Activated naive CD4-positive, alpha-beta T cell treated with anti-CD3 and anti-CD28 coated beads, Interleukin-2, amount 10 ng/mL, durations not matched to agents 7 days and 5 days (primary cell): ENCODE data around the gene USP37.

ENCODE experiments used
- CTCF ChIA-PET: fragments of 350-600 bp; sonication (Branson Sonifier 250); formaldehyde crosslinking; loops from one replicate; lab custom pipeline; 2021; ENCODE audit warnings: antibody characterized with exemption; lab: Charles Lee
- DNase-seq: peaks from one replicate; pipeline ENCODE4 v3.0.0-alpha.2; 2020
- H3K27ac Mint-ChIP-seq: one replicate; pipeline ENCODE4 v1.8.0; 2021; ENCODE audit warnings: mild to moderate bottlenecking, moderate library complexity, mixed read lengths
- H3K27me3 Mint-ChIP-seq: one replicate; pipeline ENCODE4 v1.8.0; 2021; ENCODE audit warnings: mild to moderate bottlenecking, mixed read lengths
- H3K36me3 Mint-ChIP-seq: one replicate; pipeline ENCODE4 v1.8.0; 2021; ENCODE audit warnings: mixed read lengths
- H3K4me1 Mint-ChIP-seq: one replicate; pipeline ENCODE4 v1.8.0; 2021; ENCODE audit warnings: mixed read lengths
- H3K4me3 Mint-ChIP-seq: one replicate; pipeline ENCODE4 v1.8.0; 2021; ENCODE audit warnings: mild to moderate bottlenecking, moderate library complexity, mixed read lengths
- H3K9me3 Mint-ChIP-seq: one replicate; pipeline ENCODE4 v1.8.0; 2021; ENCODE audit warnings: mixed read lengths

The USP37 gene

GRCh38 chr2:218425531-218425930 is 142.6 kb downstream of the USP37 start:
- H3K27ac Mint-ChIP-seq = no peak overlapping the region
- no peaks in the 10 kb centered on the region for H3K36me3 Mint-ChIP-seq
- DNase-seq = no peak
- no peaks in the 10 kb centered on the region for H3K9me3 Mint-ChIP-seq
- peaks cover 3% of the 10 kb centered on the region for H3K4me1 Mint-ChIP-seq
- H3K27me3 Mint-ChIP-seq = peaks cover 21% of the 10 kb centered on the region
- H3K4me3 Mint-ChIP-seq = no peak overlapping the region
- CTCF ChIA-PET = interaction anchor here (0.6 kb wide), 1 partner anchor 1826 kb away, joined by 3 read pairs; no protein-coding TSS in a partner anchor

GRCh38 chr2:218423584-218423983 is 144.6 kb downstream of the USP37 start:
- Mint-ChIP-seq H3K27me3 (peaks cover 23% of the 10 kb centered on the region), H3K9me3 (no peaks in the 10 kb centered on the region), H3K27ac (no peak overlapping the region), H3K4me1 (no peaks in the 10 kb centered on the region), H3K36me3 (no peaks in the 10 kb centered on the region), H3K4me3 (no peak overlapping the region)
- CTCF ChIA-PET = no interaction called here
- DNase-seq = no peak

- H3K4me3 Mint-ChIP-seq = no peak overlapping the region
- DNase-seq = no peak
- H3K4me1 Mint-ChIP-seq = no peaks in the 10 kb centered on the region
- H3K9me3 Mint-ChIP-seq = no peaks in the 10 kb centered on the region
- CTCF ChIA-PET = interaction anchor here (0.7 kb wide), 1 partner anchor 382 kb away, joined by 4 read pairs; no protein-coding TSS in a partner anchor
- H3K27me3 Mint-ChIP-seq = peaks cover 25% of the 10 kb centered on the region
- no peaks in the 10 kb centered on the region for H3K36me3 Mint-ChIP-seq
- no peak overlapping the region for H3K27ac Mint-ChIP-seq
Observed at GRCh38 chr2:218422403-218423086, 145.6 kb downstream of the USP37 start.

GRCh38 chr2:218421027-218421426 is 147.1 kb downstream of the USP37 start:
- H3K9me3 Mint-ChIP-seq = no peaks in the 10 kb centered on the region

GRCh38 chr2:218419630-218420216 is 148.4 kb downstream of the USP37 start:
- Mint-ChIP-seq H3K27ac (no peak overlapping the region), H3K4me3 (no peak overlapping the region), H3K9me3 (no peaks in the 10 kb centered on the region), H3K27me3 (peaks cover 28% of the 10 kb centered on the region), H3K4me1 (no peaks in the 10 kb centered on the region), H3K36me3 (no peaks in the 10 kb centered on the region)
- DNase-seq = no peak
- CTCF ChIA-PET = interaction anchor here (0.6 kb wide), 2 partner anchors 78 to 273 kb away, joined by 3 to 5 read pairs; no protein-coding TSS in a partner anchor

More at GRCh38 chr2:218421027-218421426, 147.1 kb downstream of the USP37 start:
- Mint-ChIP-seq H3K27me3 (peaks cover 28% of the 10 kb centered on the region), H3K4me1 (no peaks in the 10 kb centered on the region), H3K27ac (no peak overlapping the region), H3K36me3 (no peaks in the 10 kb centered on the region), H3K4me3 (no peak overlapping the region)
- CTCF ChIA-PET = no interaction called here
- DNase-seq = no peak

GRCh38 chr2:218418717-218419458 is 149.3 kb downstream of the USP37 start, which contains the start of gene VIL1:
TSS of gene VIL1 (plus strand) at chr2:218419123. CDS start at chr2:218423779, 4,656 bp downstream.
- H3K4me3 Mint-ChIP-seq = no peak within 1 kb of the TSS
- H3K27ac Mint-ChIP-seq = no peak within 1 kb of the TSS
- no peak for DNase-seq
- no peaks in the 10 kb centered on the region for H3K36me3 Mint-ChIP-seq
- H3K4me1 Mint-ChIP-seq = no peaks in the 10 kb centered on the region
- peaks cover 25% of the 10 kb centered on the region for H3K27me3 Mint-ChIP-seq
- no peaks in the 10 kb centered on the region for H3K9me3 Mint-ChIP-seq
- CTCF ChIA-PET = no interaction called here

- Mint-ChIP-seq H3K9me3 (no peaks in the 10 kb centered on the region), H3K4me1 (no peaks in the 10 kb centered on the region), H3K4me3 (no peak overlapping the region), H3K36me3 (no peaks in the 10 kb centered on the region), H3K27me3 (peaks cover 19% of the 10 kb centered on the region), H3K27ac (no peak overlapping the region)
- DNase-seq = no peak
- CTCF ChIA-PET = no interaction called here
Observed at GRCh38 chr2:218418321-218418716, 149.8 kb downstream of the USP37 start.

- Mint-ChIP-seq H3K27me3 (peaks cover 15% of the 10 kb centered on the region), H3K4me3 (no peak overlapping the region), H3K36me3 (peaks cover 25% of the 10 kb centered on the region), H3K4me1 (peaks cover 59% of the 10 kb centered on the region), H3K27ac (peak overlapping the region; percentile 22), H3K9me3 (no peaks in the 10 kb centered on the region)
- CTCF ChIA-PET = interaction anchor here (1.0 kb wide), 1 partner anchor 136 kb away, joined by 4 read pairs; no protein-coding TSS in a partner anchor
- DNase-seq = no peak
Observed at GRCh38 chr2:218407717-218408116, 160.4 kb downstream of the USP37 start.

- H3K4me3 Mint-ChIP-seq = peak overlapping the region; percentile 72
- no peaks in the 10 kb centered on the region for H3K9me3 Mint-ChIP-seq
- peak overlapping the region; percentile 91 for H3K27ac Mint-ChIP-seq
- H3K4me1 Mint-ChIP-seq = peaks cover 58% of the 10 kb centered on the region
- DNase-seq = peak; percentile 63
- peaks cover 13% of the 10 kb centered on the region for H3K27me3 Mint-ChIP-seq
- CTCF ChIA-PET = interaction anchor here (1.4 to 1.5 kb wide), 2 partner anchors 59 to 175 kb away, joined by 3 to 7 read pairs; no protein-coding TSS in a partner anchor
- H3K36me3 Mint-ChIP-seq = peaks cover 28% of the 10 kb centered on the region
Observed at GRCh38 chr2:218406949-218407618, 161.1 kb downstream of the USP37 start.

GRCh38 chr2:218406209-218406948 is 161.8 kb downstream of the USP37 start:
- Mint-ChIP-seq H3K27ac (peak overlapping the region; percentile 91), H3K27me3 (peaks cover 11% of the 10 kb centered on the region), H3K9me3 (no peaks in the 10 kb centered on the region), H3K36me3 (peaks cover 33% of the 10 kb centered on the region), H3K4me3 (peak overlapping the region; percentile 72), H3K4me1 (peaks cover 63% of the 10 kb centered on the region)
- CTCF ChIA-PET = interaction anchor here (0.6 to 1.5 kb wide), 4 partner anchors 60 to 176 kb away, joined by 3 to 7 read pairs (median 4); no protein-coding TSS in a partner anchor
- peak; percentile 98 for DNase-seq

GRCh38 chr2:218405746-218406208 is 162.4 kb downstream of the USP37 start:
- Mint-ChIP-seq H3K36me3 (peaks cover 37% of the 10 kb centered on the region), H3K27me3 (peaks cover 11% of the 10 kb centered on the region), H3K4me3 (peak overlapping the region; percentile 64), H3K9me3 (no peaks in the 10 kb centered on the region), H3K27ac (peak overlapping the region; percentile 85), H3K4me1 (peaks cover 67% of the 10 kb centered on the region)
- DNase-seq = peak; percentile 59
- CTCF ChIA-PET = interaction anchor here (0.6 to 0.9 kb wide), 4 partner anchors 8 to 133 kb away, joined by 3 to 4 read pairs (median 3); no protein-coding TSS in a partner anchor

GRCh38 chr2:218405086-218405745 is 162.9 kb downstream of the USP37 start:
- CTCF ChIA-PET = interaction anchor here (0.6 to 1.2 kb wide), 4 partner anchors 8 to 112 kb away, joined by 3 read pairs; no protein-coding TSS in a partner anchor
- peaks cover 11% of the 10 kb centered on the region for H3K27me3 Mint-ChIP-seq
- H3K36me3 Mint-ChIP-seq = peaks cover 37% of the 10 kb centered on the region
- no peak for DNase-seq
- H3K4me3 Mint-ChIP-seq = peak overlapping the region; percentile 64
- peaks cover 67% of the 10 kb centered on the region for H3K4me1 Mint-ChIP-seq
- H3K9me3 Mint-ChIP-seq = no peaks in the 10 kb centered on the region
- H3K27ac Mint-ChIP-seq = peak overlapping the region; percentile 85
